HG03354 (cell line): ENCODE results near the gene DNAH3.
"Not testable (repeated sequence)": the region's sequence is repeated elsewhere in the genome, so short reads cannot be mapped to it uniquely, and the experiment has no call there.

Experiments
- ATAC-seq: cut with Tn5 transposase; IDR thresholded peaks from one replicate; pipeline ENCODE4 v1.9.1; 2021; ENCODE audit warnings: mild to moderate bottlenecking; ENCODE audit not compliant: unreplicated experiment, poor library complexity, severe bottlenecking

Gene DNAH3

GRCh38 chr16:20954574-20954973 lies 196.1 kb downstream of the DNAH3 start:
- no peak for ATAC-seq

DNA sequence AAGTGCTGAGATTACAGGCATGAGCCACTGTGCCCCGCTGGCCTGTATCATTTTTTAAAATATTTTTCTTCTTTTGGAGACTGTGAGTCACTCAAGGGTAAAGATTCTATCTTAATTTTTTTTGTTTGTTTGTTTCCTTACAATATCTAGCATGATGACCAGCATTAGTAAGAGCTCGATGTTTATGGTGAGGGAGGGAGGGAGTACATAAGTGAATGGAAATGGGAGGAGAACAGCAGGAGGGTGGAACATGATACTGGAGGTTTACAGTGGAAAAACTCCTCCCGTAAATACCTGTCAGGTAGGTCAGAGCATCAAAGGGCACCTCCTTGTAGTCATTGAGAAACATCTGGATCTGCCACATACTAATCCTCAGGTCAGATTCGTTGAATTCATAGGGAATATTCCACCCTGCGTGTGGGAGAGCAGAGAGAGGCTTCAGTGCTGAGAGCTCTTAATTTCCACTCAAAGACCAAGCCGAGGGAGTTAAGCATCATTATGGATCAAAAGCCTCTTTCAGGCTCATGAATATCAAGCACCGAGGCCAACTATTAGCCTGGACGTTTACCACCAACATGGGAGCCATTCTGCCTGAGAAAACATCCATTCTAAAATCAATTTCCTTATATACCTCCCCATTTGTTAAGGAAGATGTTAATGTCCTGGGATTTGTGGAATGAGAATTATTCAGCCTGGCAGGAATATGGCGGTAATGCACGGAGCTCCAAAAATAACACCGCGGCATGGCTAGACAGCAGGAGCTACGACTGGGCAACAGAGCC lies 198.3 kb downstream of the DNAH3 start:
- no peak for ATAC-seq

DNA sequence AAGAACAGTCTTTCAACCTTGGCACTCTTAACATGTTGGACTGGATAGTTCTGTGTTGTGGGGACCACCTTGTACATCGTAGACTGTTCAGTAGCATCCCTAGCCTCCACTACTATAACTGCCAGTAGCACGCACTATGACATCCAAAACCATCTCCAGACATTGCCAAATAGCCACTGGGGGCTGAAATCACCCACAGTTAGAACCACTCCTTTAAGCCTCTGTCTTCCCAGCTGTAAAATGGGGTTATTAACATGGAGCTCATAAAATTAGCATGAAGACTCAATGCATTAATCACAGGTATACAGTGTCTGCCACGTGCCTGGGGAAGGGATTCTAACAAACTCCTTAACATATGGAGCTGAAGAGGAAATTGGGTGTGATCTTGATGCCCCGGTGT lies 200.4 kb downstream of the DNAH3 start:
- ATAC-seq, result no peak

- ATAC-seq, result no peak
These were observed 201.0 kb downstream of the DNAH3 start for GRCh38 chr16:20949660-20950059.

DNA sequence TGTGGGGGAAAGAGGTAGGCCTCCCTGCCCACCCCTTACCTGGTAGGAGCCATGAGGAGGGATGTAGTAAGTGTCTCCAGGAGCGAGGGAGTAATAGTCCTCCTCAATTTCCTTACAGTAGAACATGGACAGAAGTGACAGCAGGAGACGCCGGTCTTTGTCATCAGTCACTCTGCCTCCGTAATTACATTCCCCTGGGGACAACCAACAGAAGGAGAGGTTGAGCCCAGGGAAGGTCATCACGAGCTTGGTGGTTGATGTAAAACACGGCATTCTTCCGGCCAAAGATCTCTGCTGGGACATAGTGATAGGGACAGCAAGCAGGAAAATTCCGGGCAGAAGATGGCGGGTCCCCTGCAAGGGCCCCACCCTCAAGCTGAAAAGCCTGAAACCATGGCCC lies 202.2 kb downstream of the DNAH3 start:
- ATAC-seq, result no peak

- ATAC-seq, result no peak
These were observed 204.5 kb downstream of the DNAH3 start for GRCh38 chr16:20946015-20946629.

- not testable (repeated sequence) for ATAC-seq
These were observed 205.1 kb downstream of the DNAH3 start for GRCh38 chr16:20945575-20945875.

DNA sequence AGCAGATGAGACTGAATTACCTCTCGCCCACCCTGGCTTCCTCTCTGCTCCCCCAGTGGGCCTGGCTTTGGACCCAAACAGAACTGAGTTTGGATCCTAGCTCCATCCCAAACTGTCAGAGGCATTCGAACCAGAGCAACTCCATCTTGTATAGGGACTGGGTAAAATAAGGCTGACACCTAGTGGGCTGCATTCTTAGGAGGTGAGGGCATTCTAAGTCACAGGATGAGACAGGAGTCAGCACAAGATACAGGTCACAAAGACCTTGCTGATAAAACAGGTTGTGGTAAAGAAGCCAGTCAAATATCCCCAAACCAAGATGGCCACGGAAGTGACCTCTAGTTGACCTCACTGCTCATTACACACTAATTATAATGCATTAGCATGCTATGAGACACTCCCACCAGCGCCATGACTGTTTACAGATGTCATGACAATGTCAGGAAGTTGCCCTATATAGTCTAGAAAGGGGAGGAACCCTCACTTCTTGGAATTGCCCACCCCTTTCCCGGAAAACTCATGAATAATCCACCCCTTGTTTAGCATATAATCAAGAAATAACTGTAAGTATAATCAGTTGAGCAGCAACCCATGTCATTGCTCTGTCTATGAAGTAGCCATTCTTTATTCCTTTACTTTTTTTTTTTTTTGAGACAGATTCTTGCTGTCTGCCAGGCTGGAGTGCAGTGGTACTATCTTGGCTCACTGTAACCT lies 205.6 kb downstream of the DNAH3 start:
- no peak for ATAC-seq

DNA sequence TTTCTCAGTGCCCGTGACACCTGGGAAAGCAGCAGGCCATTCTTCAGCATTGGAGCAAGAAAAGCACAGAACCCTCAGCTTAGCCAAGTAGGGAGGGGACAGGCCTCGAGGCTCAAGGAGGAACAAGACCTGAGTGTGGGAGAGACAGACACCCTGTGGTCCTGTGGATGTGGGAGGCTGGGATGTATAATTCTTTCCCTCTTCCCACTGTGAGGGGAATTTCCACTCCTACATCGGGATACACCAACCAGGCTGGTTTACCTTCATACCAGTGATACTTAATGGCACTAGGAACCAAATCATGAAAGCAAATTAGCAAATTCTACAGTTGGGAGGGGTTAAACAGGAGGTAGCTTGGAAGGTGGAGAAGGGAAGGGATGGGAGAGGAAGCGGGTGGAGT lies 208.4 kb downstream of the DNAH3 start:
- no peak for ATAC-seq

- no peak for ATAC-seq
These were observed 209.1 kb downstream of the DNAH3 start for GRCh38 chr16:20941636-20941926.

GRCh38 chr16:20940871-20941635 lies 209.6 kb downstream of the DNAH3 start:
- no peak for ATAC-seq

GRCh38 chr16:20939611-20940010 lies 211.0 kb downstream of the DNAH3 start:
- no peak for ATAC-seq

DNA sequence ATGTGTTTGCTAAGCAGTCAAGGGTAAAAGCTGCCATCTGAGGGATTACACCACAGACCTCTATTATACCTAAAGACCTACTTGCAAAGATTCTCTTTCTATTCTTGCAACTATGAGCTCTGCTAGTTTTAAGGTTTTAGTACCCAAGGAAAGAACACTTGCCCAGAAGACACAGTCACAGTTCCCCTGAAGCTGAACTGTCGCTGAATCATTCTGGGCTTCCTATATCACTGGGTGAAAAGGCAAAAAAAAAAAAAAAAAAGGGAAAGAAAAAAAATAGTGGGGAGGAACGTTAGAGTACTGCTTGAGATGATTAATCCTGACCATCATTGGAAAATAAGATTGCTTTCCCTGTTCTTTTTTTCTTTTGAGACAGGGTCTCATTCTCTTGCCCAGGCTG lies 212.2 kb downstream of the DNAH3 start:
- no peak for ATAC-seq

GRCh38 chr16:20937736-20938135 lies 212.9 kb downstream of the DNAH3 start:
- no peak for ATAC-seq

- no peak for ATAC-seq
These were observed 217.1 kb downstream of the DNAH3 start for GRCh38 chr16:20933589-20933988.

DNA sequence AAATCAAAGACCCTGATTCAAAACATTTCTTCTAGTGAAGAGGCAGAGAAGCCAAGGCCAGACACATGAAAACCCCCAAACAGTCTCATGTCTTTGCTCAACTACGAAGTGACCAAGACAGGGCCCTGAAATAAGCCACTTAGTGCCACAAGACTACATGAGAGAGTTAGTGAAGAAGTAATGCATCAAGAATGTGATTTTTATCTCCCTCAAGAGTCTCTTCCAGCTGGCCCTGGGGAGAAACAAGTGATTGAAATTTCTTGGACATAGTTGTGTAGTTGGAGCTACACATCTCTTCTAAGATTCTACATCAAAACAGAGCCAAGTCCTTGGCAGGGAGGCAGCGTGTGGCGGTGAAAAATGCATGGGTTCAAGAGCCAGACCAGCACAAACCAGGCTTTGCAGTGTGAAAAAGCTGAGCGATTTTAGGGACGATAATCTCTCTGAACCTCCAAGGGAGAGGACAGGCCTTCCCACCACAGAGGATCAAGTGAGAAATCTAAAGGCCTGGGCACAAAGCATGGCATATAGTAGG lies 219.5 kb downstream of the DNAH3 start:
- no peak for ATAC-seq

DNA sequence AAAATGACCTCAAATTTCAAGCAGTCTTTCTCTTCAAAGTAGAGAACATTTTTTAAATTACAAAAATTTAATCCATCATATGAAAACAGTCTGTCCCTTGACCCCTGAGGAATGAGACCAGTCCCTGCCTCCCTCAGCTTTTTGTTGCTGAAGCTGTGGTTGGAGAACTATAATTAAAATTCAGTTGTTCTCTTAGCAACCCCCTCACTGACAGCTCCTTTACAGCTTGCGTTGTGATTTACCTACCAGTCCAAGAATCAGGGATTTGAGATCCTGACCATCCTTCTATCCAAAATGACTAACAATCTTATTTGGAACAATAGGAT lies 220.3 kb downstream of the DNAH3 start:
- no peak for ATAC-seq

DNA sequence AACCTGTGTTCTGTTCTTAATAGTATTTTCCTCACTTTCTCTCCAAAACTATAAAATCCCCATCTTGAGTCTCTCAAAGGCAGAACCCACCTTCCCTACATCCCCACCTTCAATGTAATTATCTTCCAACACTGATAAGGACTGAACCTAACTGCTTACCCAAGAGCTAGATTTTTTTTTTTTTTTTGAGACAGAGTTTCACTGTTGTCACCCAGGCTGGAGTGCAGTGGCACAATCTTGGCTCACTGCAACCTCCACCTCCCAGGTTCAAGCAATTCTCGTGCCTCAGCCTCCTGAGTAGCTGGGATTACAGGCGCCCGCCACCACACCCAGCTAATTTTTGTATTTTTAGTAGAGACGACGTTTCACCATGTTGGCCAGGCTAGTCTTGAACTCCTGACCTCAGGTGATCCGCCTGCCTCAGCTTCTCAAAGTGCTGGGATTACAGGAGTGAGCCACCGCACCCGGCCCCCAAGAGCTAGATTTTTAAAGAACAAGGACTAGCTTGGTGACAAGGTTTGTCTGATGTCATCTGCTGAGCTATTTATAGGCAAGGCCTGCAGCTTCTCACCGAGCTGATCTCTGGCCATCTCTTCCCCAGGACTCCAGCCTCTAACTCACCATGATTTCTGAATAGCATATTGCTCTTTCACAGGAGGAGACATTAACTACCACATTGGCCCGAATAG lies 220.8 kb downstream of the DNAH3 start:
- not testable (repeated sequence) for ATAC-seq

DNA sequence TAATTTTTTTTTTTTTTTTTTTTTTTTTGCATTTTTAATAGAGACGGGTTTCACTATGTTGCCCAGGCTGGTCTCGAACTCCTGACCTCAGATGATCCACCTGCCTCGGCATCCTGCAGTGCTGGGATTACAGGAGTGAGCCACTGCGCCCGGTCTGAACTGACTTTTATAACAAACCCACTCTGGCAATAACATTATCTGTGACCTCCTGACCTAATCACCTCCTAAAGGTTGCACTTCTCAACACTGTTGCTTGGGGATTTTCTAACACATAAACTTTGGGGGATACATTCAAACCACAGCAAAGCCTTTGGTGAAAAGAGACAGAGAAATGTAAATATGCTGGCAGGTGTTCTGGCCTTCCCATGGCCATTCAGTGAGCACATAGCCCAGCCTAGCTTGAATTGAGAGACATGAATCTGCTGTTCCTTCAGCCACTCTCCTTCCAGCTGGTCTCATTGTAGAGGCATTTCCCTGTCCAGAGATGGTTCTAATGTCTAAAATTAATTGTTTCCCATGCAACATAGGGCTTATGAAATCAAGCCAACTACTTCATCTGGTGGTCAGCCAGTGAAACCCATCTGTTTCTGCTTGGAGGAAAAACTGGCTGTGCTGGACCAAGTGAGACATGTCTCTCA lies 221.8 kb downstream of the DNAH3 start:
- no peak for ATAC-seq
